ENCODE measurements around the gene GAMT.

GAMT gene

DNA sequence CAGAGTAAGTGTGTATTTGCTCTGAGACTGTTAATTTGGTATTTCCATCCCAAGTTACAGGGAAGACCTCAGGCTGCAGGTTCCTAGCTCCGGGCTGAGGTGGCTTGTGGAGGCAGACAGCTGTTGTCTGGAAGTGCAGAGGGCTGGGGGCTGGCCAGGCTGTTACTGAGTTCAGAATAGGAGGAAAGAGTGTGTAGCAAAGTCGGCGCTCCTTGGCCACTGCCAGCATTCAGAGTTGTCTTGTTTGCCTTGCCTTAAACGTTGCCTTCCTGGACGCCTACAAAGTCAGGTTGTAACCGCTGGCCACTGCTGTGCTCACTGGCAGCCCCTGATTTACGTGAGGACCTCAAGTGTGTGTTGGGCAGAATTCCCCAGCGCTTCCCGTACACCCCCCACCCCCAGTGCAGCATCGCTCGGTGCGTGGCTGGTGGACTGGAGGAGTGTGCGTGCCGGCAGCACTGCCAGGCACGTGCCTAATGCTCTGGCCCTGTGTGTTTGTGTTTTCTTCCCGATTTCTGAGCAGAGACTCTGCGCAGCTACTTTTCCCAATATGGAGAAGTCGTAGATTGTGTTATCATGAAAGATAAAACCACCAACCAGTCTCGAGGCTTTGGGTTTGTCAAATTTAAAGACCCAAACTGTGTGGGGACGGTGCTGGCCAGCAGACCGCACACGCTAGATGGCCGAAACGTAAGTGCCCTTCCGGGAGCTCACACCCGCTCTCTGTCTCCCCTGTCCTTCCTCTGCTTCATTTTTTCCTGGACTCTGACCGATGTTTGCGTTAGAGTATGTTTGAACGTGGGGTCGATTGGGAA is 16.5 kb upstream of the GAMT start:
- no peak for DNase-seq

DNA sequence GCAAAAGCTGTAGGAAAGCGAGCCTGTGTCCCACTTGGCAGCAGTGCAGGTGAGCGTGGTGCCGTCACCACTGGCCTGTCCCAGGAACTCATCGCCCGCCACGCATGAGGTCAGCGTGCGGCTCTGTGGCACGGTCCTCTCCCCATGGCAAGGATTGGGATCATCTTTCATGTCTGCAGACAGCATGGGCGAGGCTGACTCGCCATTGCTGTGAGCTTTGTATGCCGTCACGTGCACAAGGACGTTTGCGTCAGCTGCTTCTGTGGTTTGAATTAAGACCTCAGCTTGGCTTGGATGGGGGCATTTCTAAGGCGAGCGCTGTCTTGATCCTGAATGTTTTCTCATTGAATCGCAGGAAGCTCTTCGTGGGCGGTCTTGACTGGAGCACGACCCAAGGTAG is 15.8 kb upstream of the GAMT start:
- DNase-seq, result no peak

DNA sequence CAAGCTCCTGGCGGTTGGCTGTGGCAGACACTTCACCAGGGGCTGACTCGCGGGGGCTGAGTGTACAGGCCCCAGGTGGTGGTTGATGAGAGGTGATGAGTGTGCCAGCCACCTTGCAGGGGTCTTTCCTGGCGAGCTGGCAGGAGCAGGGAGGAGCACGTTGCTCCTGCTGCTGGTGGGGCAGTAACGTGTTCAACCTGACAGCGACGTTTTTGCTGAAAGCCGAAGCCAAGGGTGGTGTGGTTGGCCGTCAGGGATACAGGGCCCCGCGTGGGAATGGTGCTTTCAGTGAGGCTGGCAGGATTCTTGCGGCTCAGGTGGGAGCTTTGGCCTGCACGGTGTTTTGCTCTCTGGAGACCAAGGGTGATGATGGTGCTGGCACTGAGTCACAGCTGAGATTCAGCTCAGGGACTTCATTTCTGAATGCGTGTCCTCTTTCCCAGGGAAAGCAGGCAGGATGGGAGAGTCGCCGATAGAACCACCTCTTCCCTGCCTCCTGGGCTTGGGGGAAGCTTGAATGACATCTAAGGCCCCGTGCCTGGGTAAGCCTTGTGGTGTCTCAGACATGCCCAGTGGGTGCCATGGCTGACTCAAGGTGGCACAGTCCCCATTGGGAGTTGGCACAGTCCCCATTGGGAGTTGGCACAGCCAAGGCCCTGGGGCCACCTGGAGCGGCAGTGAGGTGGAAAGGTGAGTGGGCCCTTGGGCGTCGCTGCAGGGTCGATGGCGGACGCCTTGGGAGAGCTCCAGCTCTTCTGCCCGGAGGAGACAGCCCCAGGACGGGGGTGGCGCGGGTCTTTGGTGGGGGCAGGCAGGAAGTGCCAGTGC is 14.9 kb upstream of the GAMT start:
- DNase-seq, result no peak

- no peak for DNase-seq
Measured at GRCh38 chr19:1412995-1413800, 11.9 kb upstream of the GAMT start.

GRCh38 chr19:1412323-1412923 is 11.1 kb upstream of the GAMT start:
- DNase-seq, result no peak

DNA sequence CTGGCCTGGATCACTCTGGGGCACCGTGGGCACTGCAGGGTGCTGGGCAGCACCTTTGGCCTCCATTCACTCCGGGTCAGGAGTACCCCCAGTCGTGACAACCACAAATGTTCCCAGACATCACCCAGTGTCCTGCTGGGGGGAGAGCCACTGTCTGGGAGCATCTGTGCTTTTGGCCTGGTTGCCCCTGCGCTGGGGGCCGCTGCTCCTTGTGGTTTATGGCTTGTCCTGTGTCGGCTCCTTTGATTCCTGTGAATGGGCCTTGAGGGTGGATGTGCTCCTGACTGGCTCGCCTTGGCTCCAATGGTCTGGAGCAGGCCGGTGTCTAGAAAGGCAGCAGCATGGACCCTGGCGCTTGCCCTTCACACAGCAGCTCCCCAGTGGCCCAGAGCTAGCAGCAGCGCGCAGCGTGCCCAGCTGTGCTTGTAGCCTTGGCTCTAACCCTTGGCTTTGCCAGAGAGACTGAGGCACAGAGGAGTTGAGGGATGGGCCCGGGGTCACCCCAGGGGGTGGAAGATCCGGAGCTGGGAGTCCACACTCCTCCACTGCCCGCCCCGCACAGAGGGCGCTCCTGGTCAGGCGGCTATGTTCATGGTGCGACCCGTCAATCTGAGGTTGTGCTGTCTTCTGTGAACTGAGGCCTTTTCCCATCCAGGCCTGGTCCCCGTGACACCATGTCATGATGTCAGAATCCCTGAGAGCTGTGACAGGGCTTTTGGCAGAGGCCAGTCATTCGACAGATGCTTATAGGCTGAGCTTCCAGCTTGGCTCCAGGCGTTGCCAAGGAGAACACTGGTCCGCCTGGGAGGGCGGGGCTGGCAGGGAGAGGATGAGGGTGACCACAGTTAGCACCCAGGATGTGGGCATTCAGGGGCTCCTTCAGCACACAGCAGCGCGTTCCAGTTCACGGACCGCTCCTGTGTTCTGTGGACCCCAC is 10.2 kb upstream of the GAMT start:
- DNase-seq, result no peak

DNA sequence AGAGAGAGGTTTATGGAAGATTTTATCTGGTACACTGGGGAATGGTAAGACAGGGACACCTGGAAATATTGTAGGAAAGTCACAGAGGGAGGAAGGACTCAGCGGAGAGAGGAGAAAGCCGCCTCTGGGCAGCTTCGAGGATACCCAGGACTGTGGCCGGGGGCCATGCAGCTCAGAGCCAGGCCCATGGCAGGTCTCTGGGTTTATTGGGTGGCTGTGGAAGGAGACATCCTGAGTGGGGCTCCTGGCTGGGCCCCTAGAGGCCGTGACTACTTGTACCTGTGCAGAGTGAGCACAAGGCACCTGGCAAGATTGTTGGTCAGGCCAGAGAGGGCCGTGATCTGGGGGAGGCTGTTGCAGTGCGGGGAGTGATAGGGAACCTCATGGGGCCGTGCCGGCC is 9.4 kb upstream of the GAMT start:
- no peak for DNase-seq

DNA sequence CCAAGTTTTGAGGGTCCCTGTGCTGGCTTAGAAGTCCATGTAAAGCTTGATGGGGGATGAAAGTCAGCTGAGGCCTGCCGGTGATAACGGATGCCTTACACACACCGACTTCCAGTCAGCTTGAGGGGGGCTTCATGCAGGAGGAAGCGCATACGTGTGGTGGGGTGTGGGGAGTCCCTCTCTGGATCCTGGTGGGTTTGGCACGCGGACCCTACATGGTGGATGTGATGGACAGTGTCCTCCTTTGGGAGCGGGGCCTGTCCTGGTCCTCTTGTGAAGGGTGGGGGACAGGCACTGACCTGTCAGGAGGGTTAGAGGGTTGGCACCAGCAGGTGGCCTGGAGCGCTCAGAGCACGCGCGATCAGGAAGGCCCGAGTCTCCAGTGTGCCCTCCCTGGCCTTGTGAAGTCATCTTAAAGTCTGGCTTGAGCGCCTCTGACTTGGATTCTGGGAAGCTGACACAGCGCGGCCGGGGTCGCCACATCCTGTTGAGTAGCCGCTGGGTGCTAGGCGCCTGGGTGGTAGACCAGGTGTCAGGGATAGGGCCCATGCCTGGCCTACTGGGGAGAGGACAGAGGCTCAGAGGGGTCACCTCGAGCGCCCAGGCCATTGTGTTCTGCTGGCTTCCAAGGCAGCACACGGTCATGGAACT is 8.9 kb upstream of the GAMT start:
- DNase-seq, result no peak

DNA sequence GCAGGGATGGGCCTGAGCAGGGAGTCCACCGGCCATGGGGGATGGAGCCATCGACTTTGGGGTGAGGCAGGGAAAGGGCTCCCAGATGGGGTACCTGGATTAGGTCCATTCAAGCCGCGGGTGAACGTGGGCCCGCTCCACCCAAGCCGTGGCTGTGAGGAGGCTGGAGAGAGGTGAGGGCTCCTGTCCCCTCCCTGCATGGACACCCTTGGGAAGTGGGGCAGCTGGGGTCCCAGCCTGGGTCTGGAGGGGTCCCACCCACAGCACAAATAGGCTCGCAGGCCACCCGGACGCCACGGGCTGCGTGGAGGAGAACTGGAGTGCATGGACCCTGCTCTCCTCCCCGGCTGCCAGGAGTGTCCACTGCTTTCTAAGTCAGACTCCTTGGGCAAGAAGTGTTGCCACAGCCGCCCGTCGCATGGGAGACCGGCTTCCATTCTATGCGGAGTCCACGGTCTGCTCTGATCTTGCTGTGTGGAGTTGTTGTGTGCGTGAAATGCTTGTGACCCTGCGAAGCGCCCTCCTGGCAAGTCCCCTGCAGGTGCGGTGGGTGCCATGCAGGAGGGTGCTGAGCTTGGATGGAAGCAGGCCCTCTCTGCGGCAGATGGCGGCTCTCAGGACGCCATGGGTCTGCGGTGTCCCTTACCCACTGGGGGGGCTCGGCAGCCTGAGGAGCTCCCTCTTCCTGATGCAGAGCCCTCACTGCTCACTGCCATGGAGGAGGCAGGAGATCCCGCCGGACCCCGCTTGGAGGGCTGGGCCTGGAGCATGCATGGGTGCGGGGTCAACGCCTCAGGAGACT is 8.1 kb upstream of the GAMT start:
- no peak for DNase-seq

GRCh38 chr19:1408300-1409203 is 7.2 kb upstream of the GAMT start:
- peak; percentile 69 for DNase-seq

GRCh38 chr19:1407528-1408299 is 6.4 kb upstream of the GAMT start, which contains the start of gene DAZAP1:
TSS of gene DAZAP1 (plus strand) at chr19:1407586. CDS start at chr19:1407774, 188 bp downstream.
- DNase-seq, result no peak

GRCh38 chr19:1406774-1407527 is 5.6 kb upstream of the GAMT start:
- DNase-seq, result peak; percentile 100

DNA sequence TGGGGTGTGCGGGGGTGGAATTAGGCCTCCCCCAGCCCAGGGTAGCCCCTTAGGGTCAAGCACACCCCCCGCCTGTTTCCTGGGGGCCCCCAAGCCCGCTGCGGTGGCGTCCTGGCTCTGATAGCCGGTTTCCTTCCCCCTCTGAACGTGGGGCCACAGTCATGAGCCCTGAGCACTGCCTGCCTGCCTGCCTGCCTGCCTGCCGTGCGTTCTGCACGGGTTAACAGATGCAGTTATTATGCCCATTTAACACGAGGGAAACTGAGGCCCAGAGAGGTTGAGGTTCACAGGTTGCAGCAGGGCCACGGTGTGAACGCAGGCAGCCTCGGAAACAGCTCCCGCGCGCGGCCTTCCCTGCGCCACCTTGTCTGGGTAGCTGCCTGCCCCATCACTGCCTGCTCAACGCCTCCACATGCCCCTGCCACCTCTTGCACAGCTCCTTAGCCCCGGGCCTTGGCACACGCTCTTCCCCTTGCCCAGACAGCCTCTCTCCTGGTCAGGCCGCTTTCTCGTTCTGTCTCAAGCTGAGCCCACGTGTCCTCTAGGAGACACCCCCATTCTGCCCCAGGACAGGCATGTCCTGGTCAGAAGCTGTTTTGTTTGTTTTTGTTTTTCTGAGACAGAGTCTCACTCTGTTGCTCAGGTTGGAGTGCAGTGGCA is 1.2 kb upstream of the GAMT start:
- no peak for DNase-seq

DNA sequence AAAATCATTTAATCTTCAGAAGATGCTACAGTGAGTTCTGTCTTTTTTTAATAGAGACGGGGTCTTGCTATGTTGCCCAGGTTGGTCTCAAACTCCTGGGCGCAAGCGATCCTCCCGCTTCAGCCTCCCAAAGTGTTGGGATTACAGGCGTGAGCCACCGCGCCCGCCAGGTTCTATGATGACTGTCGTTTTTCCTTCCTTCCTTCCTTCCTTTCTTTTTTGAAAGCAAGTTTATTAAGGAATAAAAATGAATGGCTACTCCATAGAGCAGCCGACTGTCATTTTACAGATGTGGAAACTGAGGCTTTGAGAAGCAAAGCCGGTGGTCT is 511 bp upstream of the GAMT start:
- DNase-seq, result no peak

- no peak for DNase-seq
Measured at GRCh38 chr19:1400281-1401137, 833 bp downstream of the GAMT start.

GRCh38 chr19:1399745-1400144 is 1.6 kb downstream of the GAMT start:
- DNase-seq, result no peak

Data from activated T-cell treated with anti-CD3 and anti-CD28 coated beads, Interleukin-2, amount 50 U/mL, for 1 hour (primary cell).